NCI-H187 treated with DMSO at 0.1 percent for 48 hours (cell line): Measurements from ENCODE around the gene RAB11FIP3.
A peak's percentile ranks its signal among the peaks of the same experiment; 100 is the strongest.
"Not testable (repeated sequence)": the region's sequence is repeated elsewhere in the genome, so short reads cannot be mapped to it uniquely, and the experiment has no call there.

Experiments used
- DNase-seq: peaks from one replicate; lab custom pipeline; 2025; lab: John Stamatoyannopoulos, UW

The RAB11FIP3 gene

GRCh38 chr16:425082-425718 is at the start of gene RAB11FIP3:
Gene RAB11FIP3 (plus strand): TSS chr16:425649. CDS start chr16:426007, 358 bp downstream.
- peak; percentile 51 for DNase-seq

- no peak for DNase-seq
These were observed 49.3 kb upstream of the RAB11FIP3 start for GRCh38 chr16:375927-376816.

- DNase-seq: no peak
These were observed 48.5 kb upstream of the RAB11FIP3 start for GRCh38 chr16:376817-377418.

- no peak for DNase-seq
These were observed 48.0 kb upstream of the RAB11FIP3 start for GRCh38 chr16:377419-377951.

GRCh38 chr16:378113-378820 is 47.2 kb upstream of the RAB11FIP3 start:
- DNase-seq: not testable (repeated sequence)

GRCh38 chr16:378821-379182 is 46.6 kb upstream of the RAB11FIP3 start:
- DNase-seq: no peak

- DNase-seq: peak; percentile 95
These were observed 46.1 kb upstream of the RAB11FIP3 start for GRCh38 chr16:379183-379960.

- no peak for DNase-seq
These were observed 45.3 kb upstream of the RAB11FIP3 start for GRCh38 chr16:379961-380761.

GRCh38 chr16:380762-381011 is 44.8 kb upstream of the RAB11FIP3 start:
- no peak for DNase-seq

- DNase-seq: no peak
These were observed 44.2 kb upstream of the RAB11FIP3 start for GRCh38 chr16:381012-381788.

- no peak for DNase-seq
These were observed 43.4 kb upstream of the RAB11FIP3 start, which contains the start of gene PGAP6 for GRCh38 chr16:381789-382717. Gene PGAP6 (minus strand): TSS chr16:381978. CDS start chr16:381821, 157 bp downstream.

GRCh38 chr16:383326-384051 is 42.0 kb upstream of the RAB11FIP3 start:
- no peak for DNase-seq

- no peak for DNase-seq
These were observed 38.8 kb upstream of the RAB11FIP3 start for GRCh38 chr16:386641-387156.

- not testable (repeated sequence) for DNase-seq
These were observed 37.4 kb upstream of the RAB11FIP3 start for GRCh38 chr16:387761-388666.

- no peak for DNase-seq
These were observed 36.1 kb upstream of the RAB11FIP3 start for GRCh38 chr16:389352-389751.

- no peak for DNase-seq
These were observed 33.5 kb upstream of the RAB11FIP3 start for GRCh38 chr16:391885-392335.
